Measurements from ENCODE around the gene MAP7D3.

- TF ChIP-seq RCOR1 (IDR thresholded peaks at IDR 0.05; ENCODE audit: borderline replicate concordance in 1 of 2, low read depth in 2 of 2, low read length in 2 of 2) (no peak), CTCF (IDR thresholded peaks at IDR 0.05 in 2 of 3, conservative IDR thresholded peaks at IDR 0.05 in 1 of 3; ENCODE audit: insufficient read depth in 2 of 3, low read depth in 1 of 3, low read length in 3 of 3) (no peak), MYNN (IDR thresholded peaks at IDR 0.05) (no peak), MYNN (CRISPR knock-in tag; IDR thresholded peaks at IDR 0.05) (no peak), GTF2B (IDR thresholded peaks at IDR 0.05; ENCODE audit: extremely low read depth, insufficient read length) (no peak), RAD21 (CRISPR knock-in tag; conservative IDR thresholded peaks at IDR 0.05 in 1 of 2, IDR thresholded peaks at IDR 0.05 in 1 of 2) (no peak), IRF2 (CRISPR knock-in tag; IDR thresholded peaks at IDR 0.05) (no peak), ZC3H4 (CRISPR knock-in tag; IDR thresholded peaks at IDR 0.05; ENCODE audit: borderline replicate concordance) (no peak), CEBPB (tag; IDR thresholded peaks at IDR 0.05) (no peak), ZNF780A (CRISPR knock-in tag; IDR thresholded peaks at IDR 0.05) (no peak)
- TF ChIP-seq, protein P1, sequence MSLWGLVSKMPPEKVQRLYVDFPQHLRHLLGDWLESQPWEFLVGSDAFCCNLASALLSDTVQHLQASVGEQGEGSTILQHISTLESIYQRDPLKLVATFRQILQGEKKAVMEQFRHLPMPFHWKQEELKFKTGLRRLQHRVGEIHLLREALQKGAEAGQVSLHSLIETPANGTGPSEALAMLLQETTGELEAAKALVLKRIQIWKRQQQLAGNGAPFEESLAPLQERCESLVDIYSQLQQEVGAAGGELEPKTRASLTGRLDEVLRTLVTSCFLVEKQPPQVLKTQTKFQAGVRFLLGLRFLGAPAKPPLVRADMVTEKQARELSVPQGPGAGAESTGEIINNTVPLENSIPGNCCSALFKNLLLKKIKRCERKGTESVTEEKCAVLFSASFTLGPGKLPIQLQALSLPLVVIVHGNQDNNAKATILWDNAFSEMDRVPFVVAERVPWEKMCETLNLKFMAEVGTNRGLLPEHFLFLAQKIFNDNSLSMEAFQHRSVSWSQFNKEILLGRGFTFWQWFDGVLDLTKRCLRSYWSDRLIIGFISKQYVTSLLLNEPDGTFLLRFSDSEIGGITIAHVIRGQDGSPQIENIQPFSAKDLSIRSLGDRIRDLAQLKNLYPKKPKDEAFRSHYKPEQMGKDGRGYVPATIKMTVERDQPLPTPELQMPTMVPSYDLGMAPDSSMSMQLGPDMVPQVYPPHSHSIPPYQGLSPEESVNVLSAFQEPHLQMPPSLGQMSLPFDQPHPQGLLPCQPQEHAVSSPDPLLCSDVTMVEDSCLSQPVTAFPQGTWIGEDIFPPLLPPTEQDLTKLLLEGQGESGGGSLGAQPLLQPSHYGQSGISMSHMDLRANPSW (CRISPR knock-in tag; IDR thresholded peaks at IDR 0.05), result no peak
- TF ChIP-seq, protein P2, sequence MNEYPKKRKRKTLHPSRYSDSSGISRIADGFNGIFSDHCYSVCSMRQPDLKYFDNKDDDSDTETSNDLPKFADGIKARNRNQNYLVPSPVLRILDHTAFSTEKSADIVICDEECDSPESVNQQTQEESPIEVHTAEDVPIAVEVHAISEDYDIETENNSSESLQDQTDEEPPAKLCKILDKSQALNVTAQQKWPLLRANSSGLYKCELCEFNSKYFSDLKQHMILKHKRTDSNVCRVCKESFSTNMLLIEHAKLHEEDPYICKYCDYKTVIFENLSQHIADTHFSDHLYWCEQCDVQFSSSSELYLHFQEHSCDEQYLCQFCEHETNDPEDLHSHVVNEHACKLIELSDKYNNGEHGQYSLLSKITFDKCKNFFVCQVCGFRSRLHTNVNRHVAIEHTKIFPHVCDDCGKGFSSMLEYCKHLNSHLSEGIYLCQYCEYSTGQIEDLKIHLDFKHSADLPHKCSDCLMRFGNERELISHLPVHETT (CRISPR knock-in tag; conservative IDR thresholded peaks at IDR 0.05 in 1 of 2, IDR thresholded peaks at IDR 0.05 in 1 of 2), result no peak
These were observed 51.8 kb downstream of the MAP7D3 start for GRCh38 chrX:136199365-136199764.
